Stimulated activated naive CD8-positive, alpha-beta T cell treated with anti-CD3 and anti-CD28 coated beads, Interleukin-15, amount 100 ng/mL, for 72 hours (primary cell): ENCODE measurements around the gene SLC9C1.
A peak's percentile ranks its signal among the peaks of the same experiment; 100 is the strongest.

ENCODE experiments used
- ATAC-seq: fragments of 150-1000 bp; cut with Tn5 transposase; 2 replicates; pipeline ENCODE4 v1.10.0; 2021; ENCODE audit warnings: mild to moderate bottlenecking, moderate library complexity
- DNase-seq, 2 donors: peaks; one replicate each; pipeline ENCODE4 v3.0.0; 2021 to 2022
- H3K27ac Mint-ChIP-seq, 2 donors: one replicate each; pipeline ENCODE4 v1.8.0; 2022; ENCODE audit warnings: mild to moderate bottlenecking in 2 of 2, mixed read lengths in 2 of 2, moderate library complexity in 2 of 2
- H3K27me3 Mint-ChIP-seq: one replicate; pipeline ENCODE4 v1.8.0; 2022; ENCODE audit warnings: mixed read lengths
- H3K4me1 Mint-ChIP-seq: one replicate; pipeline ENCODE4 v1.8.0; 2022; ENCODE audit warnings: mild to moderate bottlenecking, mixed read lengths
- H3K4me3 Mint-ChIP-seq, 2 donors: one replicate each; pipeline ENCODE4 v1.8.0; 2022; ENCODE audit warnings: mild to moderate bottlenecking in 2 of 2, mixed read lengths in 2 of 2, moderate library complexity in 1 of 2
- H3K9me3 Mint-ChIP-seq, 2 donors: one replicate each; pipeline ENCODE4 v1.8.0; 2022; ENCODE audit warnings: mixed read lengths in 2 of 2

The SLC9C1 gene

DNA sequence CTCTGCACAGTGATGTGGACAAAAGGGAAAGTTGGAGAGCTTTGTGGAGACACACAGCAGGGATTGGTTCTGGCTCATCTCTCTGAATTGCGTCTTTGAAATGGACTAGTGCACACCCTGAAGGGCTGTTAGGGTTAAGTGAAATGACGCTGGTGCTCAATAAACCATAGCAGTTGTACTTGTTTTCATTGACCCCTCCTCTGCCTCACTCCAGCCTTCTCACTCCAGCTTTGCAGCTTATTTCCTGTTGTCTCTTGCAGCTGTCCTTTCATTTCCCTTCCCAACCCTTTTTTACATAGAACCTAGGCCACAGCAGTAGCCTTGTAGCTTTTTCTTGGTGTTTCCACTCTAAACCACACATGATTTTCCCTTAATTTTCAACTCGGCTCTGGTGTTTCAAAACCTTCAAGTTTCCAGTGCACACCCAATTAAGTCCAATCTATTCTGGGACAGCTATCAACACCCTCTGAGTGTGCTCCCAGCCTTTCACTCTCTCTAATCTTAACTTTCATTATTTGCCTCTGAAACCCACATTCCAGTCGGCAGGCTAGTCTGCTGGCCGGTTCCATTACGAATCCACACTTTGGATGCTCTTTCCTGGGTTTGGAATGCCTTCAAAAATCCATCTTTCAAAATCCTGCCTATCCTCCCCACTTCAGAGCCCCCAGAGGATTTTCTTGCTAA, 201.4 kb downstream of the SLC9C1 start:
- Mint-ChIP-seq H3K4me1 (peaks cover 20% of the 10 kb centered on the region), H3K27ac (peak overlapping the region in 1 of 2 donors; percentile 94), H3K9me3 (no peaks in the 10 kb centered on the region), H3K4me3 (no peak overlapping the region), H3K27me3 (peaks cover 7% of the 10 kb centered on the region)
- ATAC-seq, result no peak
- no peak for DNase-seq

DNA sequence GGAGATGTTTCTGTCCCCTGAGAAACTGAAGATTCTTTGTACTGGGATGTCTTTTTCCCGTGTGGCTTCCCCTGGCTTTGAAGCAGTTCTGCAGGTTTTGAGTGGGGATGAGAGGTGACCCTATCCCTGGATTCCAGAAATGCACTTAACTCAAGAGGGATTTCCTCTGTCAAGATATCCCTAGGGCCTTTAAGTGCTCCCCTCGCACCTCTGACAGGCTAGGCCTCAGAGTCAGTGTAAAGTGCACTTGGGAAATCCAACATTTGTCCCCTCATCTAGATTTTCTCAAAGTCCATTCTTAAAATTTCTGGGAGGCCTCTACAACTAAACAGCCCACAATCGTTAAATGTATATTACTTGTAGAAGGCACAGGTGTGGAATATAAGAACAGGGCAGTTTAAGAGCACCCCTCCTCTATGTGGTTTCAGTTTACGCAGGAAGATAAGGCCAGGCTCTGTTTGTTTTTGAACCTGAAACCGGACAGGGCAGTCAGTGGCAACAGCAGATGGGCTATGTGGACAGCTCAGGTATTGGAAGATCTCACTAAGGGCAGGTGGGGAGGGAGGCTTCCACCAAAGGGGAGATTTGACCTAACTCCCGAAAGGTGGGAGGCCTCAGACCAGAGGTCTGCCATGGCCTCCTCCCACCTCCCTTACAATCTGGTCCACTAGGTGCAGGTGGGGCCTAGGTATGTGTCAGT, 203.0 kb downstream of the SLC9C1 start:
- H3K27ac Mint-ChIP-seq, result no peak overlapping the region
- peaks cover 23% of the 10 kb centered on the region for H3K27me3 Mint-ChIP-seq
- no peak overlapping the region for H3K4me3 Mint-ChIP-seq
- DNase-seq, result no peak
- no peaks in the 10 kb centered on the region for H3K9me3 Mint-ChIP-seq
- no peak for ATAC-seq
- H3K4me1 Mint-ChIP-seq, result peaks cover 28% of the 10 kb centered on the region
